Glutamatergic neuron (in vitro differentiated cells): ENCODE results near the gene GPR78. TPM values are rescaled to one million over a fixed set of nuclear protein-coding genes. Genes with fewer than 3 reads are reported as not detected.

Experiments
- total RNA-seq: library from RNA; stranded (reverse); fragmentation: NEBNext Ultra II Directional; extraction: Animal tissue kit (Norgen Biotek cat#: 25700); gene quantifications from one replicate; pipeline ENCODE4 v1.2.1, GENCODE V29; 2021; ENCODE audit not compliant: unreplicated experiment

GPR78 gene
- total RNA-seq, 1 donor from 2014 or later = 0.17 TPM

Other genes starting within 250 kb of the GPR78 start
- 23.8 TPM for gene ACOX3, start 139.7 kb upstream of the GPR78 start, total RNA-seq
- 23.3 TPM for gene TRMT44, start 139.6 kb upstream of the GPR78 start, total RNA-seq
- gene CPZ, start 12.4 kb downstream of the GPR78 start, total RNA-seq = 0.27 TPM